ENCODE results near the gene CRYGA.

Gene CRYGA

GRCh38 chr2:208163489-208163888 is at the start of gene CRYGA:
TSS of gene CRYGA (minus strand) at chr2:208163589. CDS start at chr2:208163556, 33 bp downstream.
- no peak for DNase-seq

DNA sequence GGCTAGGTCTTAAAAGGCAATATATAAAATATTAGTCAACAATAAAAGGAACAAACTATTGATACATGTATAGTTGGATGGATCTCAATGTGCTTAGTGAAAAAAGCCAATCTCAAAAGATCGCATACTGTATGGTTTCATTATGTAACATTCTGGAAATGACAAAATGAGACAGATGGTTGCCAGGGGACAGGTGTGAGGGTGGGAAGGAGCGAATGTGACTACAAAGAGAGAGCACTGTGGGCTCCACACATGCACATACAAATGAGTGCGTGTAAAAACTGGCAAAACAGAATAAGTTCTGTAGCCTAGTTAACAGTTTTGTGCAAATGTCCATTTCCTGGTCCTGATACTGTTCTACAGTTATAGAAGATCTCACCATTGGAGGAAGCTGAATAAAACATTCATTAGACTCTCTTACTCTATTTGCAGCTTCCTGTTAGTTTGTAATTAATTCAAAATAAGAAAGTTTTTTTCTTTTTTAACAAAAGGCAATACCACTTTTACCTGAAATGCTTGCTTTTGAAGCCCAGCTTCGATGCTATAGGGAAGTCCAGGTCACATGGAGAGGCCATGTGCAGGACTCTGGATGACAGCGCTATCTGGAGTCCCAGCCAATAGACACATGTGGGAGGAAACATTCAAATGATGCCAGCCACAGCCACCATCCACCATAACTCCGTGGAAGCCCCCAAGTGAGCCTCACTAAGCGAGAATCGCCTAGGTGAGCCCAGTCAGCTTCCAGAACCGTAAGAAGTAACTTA is 47.5 kb upstream of the CRYGA start:
- DNase-seq = no peak

DNA sequence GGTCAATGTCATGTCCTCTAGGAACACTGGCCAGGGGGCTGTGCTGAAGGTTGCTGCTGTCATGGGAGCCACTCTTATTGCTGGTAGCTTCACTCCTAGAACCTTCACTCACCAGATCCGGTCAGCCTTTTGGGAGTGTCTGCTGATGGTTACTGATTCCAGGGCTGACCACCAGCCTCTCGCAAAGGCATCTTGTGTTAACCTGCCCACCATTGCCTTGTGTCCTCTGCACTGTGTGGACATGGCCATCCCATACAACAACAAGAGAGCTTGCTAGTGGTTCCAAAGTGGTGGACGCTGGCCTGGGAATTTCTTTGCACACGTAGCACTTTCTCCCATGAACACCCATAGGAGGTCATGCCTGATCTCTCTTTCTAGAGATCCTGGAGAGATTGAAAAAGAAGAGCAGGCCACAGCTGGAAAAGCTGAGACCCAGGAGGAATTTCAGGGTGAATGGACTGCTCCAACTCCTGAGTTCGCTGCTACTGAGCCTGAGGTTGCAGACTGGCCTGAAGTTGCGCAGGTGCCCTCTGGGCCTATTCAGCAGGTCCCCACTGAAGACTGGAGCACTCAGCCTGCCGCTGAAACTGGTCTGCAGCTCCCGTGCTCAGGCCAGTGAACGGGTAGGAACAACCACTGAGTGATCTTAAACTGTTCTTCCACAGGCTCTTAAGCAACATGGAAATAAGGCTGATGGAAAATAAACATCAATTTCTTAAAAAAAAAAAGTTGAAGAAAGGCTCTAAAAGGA is 45.1 kb upstream of the CRYGA start:
- DNase-seq = no peak

DNA sequence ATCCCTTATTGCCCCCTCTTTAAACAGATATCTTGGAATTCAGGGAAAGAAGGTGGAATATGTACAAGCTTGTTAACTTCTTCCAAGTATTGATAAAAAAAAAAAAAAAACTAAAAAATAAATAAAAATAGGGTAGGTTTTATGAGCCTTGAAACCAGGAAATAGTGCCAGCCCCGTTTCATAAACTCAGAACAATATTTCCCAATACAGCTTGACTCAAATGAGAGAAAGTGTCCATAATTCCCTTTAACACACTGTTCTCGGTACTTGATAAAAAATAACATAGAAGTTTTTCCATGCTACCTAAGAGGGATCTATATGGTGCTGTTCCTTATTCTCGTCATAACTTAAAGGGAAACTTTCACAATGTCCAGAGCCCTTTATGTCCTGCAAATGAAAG is 44.4 kb upstream of the CRYGA start:
- no peak for DNase-seq

DNA sequence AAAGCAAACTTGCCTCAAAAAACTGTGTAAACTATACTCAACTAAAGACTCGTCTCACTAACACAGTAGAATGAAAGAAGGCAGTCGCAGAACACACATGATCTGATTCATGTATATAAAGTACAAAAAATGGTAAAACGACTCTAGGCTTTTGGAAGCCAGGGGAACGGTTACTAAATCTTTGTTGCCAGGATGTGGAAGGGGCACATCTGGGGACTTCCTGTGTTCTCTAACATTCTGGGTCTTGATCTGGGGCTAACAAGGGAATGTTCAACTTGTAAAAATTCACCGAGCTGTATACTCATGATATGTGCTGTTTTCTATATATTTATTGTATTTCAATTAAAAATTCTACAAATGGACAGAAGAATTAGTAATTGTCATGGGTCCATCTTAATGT is 40.8 kb upstream of the CRYGA start:
- no peak for DNase-seq

DNA sequence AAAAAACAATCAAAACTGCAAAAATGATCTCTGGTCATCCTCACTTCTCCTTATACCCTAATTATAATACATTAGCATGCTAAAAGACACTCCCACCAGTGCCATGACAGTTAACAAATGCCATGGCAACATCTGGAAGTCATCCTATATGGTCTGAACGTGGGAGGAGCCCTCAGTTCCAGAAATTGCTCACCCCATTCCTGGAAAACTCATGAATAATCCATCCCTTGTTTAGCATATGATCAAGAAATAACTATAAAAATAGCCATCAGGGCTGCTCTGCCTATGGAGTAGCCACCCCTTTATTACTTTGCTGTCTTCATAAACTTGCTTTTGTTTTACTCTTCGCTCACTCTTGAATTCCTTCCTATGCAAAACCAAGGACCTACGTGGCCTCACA is 32.1 kb upstream of the CRYGA start:
- no peak for DNase-seq

DNA sequence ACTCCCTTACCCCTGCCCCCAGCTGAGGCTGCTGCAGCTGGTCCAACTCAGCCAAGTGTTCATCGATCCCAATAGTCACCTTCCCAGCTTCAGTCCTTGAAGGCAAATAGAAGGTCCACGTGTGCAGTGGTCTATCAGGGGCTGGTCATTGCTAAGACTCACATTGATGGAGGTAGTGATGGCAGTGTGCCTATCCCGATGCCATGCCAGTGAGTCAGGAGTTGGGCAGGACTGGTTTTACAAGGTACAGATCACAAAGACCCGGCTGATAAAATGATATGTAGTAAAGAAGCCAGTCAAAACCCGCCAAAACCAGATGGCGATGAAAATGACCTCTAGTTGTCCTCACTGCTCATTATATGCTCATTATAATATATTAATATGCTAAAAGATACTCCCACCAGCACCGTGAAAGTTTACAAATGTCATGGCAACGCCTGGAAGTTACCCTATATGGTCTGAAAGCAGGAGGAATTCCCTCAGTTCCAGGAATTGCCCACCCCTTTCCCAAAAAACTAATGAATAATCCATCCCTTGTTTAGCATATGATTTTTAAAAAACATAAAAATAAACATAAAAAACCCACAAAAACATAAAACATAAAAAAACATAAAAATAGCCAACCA is 29.3 kb upstream of the CRYGA start:
- DNase-seq = no peak

GRCh38 chr2:208189810-208190503 is 26.6 kb upstream of the CRYGA start, which contains the start of gene C2orf80:
TSS of gene C2orf80 (minus strand) at chr2:208190030. CDS start at chr2:208186986, 3,044 bp downstream.
- no peak for DNase-seq

DNA sequence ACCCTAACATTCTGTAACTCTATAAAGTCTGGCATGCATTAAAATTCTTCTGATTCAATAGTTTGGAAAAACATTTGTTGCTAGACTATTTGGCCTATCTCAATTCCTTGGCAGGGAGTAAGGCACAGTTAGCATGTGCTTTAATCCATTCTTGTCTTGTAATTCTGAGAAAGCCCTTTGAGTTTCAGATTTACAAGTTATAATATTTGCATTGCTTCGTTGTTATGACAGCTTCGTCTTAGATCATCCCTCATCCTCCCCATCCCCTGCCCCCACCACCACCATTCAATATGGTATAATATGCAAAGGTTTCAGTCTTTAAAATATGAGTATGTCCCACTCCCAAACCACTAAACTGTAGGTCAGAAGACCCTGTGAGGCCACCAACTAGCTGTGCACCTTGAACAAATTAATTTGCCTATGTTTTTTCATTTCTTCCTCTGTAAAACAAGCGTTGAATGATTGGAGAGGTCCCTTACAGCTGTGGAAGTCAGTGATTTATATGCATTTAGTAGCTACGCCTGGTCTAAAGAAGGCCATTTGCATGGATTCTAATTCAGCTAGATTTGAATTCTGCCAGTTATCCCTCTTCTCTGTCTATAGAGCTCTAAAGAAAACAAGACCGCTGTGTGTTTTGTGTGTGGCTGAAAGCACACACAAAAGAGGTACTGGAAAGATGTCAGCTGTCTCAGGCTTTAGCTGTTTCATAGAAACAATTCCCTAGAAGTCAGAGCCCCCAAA is 25.9 kb upstream of the CRYGA start:
- no peak for DNase-seq

DNA sequence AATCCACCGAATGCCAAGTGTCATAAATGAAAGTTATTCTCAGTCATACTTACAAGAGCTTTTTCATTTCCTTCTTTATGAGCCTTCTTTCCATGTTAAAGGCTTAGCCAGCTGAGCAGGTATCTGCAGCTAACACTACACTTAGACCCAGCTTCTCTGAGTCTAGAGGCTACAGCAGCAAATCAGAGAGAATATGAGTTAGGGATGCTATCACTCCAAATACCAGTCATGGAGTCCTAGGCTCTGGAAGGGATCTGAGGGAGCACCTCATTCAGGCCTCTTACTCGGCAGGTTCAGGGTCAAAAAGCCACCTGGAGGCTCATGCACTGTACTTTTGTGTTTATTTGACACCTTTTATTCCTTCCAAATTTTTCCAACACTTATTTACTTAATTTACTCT is 23.5 kb upstream of the CRYGA start:
- DNase-seq = no peak

GRCh38 chr2:208186465-208186864 is 23.1 kb upstream of the CRYGA start:
- no peak for DNase-seq

DNA sequence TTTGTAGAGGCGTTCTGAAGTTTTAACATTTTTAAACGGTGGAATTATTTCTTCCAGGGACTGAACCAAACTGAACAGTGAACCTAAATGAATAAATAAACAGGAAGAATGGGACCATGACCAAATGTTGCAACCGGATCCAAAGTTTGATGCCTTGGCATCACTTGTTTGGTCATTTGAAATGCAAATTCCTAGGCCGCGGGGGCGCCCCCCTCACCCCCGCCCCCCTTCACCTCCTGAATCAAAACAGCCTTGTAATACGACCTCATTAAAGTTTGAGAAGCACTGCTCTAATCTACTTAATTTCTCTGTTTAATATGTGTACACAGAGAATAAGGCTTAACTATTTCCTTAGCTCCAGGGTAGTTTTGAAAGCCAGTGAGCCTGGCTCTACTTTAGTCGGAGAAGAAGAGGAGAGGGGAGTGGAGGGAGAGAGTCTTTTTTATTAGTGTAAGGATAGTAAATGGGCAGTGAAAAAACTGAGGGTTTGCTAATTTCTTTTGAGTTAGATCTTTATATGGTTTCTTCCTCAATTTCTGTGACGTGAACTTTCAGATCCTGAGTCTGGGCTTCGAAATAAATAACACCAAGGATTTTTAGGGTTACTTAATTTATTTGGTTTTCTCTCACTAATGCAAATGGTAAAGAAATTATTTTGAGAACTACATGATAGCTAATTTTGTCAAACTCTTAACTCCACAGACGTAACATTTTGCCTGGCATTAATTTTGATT is 20.8 kb upstream of the CRYGA start:
- DNase-seq = no peak

GRCh38 chr2:208183526-208183925 is 20.1 kb upstream of the CRYGA start:
- DNase-seq = no peak

GRCh38 chr2:208182835-208183234 is 19.4 kb upstream of the CRYGA start:
- DNase-seq = no peak

DNA sequence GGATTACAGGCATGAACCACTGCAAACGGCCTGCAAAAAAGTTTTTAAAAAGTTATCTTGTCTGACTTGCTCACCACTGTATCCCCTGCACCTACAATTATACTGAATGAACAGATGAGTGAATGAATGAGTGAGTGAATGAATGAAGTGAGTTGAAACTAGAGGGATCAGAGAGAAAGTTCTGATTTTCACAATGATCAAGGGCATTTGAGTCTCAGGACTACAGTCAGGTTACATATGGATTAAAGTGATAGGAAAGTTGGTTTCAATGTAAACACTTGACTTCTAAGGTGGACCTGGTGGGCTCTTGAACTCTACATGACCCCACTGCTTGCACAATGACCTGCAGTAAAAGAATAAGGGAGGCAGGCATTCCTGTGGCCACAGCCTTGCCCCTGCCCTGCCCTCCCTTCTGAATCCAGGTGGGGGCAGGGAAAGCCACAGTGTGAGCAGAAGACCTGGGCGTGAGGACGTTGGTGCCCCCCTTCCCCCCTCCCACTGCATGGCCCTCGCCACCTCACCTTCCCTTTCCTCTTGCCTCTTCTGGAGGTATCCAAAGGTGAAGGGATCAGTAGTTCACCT is 15.7 kb upstream of the CRYGA start:
- no peak for DNase-seq

GRCh38 chr2:208175840-208176153 is 12.4 kb upstream of the CRYGA start:
- DNase-seq = no peak

- DNase-seq = peak; percentile 59 to 73
Observed at GRCh38 chr2:208175069-208175839, 11.9 kb upstream of the CRYGA start.

DNA sequence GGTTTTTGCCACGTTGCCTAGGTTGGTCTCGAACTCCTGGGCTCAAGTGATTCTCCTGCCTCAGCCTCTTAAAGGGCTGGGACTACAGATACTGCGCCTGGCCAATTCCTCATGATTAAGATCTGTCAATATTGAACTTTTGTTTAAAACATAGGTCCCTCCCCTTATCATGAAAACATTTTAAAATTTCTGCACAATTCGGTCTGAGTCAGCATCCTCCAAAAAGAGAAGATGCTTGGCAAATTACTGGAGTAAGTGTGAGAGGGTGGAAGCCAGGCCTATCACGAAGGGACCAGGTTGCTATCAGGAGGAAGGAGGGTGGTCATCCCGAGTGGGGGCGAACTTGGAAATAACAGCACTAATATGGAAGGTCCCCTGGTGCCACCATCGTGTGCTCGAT is 10.8 kb upstream of the CRYGA start:
- no peak for DNase-seq

GRCh38 chr2:208172125-208172524 is 8.7 kb upstream of the CRYGA start:
- DNase-seq = no peak

DNA sequence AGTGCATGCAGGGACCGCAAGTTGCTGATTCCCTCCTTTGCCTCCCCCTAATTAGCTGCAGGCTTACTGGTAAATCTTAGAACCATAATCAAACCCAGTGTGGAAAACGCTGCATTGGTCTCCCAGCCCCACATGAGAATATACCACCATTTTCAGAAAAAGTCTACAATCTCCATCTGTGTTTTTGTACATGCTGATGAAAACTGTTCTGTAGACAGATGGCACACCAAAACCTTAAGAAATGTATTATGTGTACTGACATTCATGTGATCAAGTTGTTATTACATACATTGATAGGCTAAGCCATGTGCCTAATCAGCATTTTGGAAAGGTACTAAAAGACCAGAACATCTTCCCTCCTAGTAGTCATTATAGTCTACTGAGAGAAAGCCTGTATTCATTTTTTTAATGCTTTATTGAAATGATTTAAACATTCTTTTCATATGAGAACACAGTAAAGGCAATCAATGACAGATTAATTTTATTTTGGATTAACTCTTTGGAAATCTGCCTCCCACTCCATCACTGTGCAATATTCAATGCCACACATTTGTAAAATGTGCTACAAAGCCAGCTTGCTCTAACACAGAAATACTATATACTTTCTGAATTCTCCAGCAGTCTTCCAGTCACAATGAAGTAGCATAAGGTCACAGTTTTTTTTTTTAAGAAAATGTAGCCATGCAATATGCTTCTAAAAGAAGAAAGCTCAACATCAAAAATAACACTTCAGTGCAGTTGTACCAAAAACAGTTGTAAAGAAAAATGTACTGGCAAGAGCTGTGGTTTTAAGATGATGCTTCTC is 1.8 kb upstream of the CRYGA start:
- DNase-seq = no peak
